Osteocyte (in vitro differentiated cells): ENCODE results near the gene ANAPC16. TPM values are rescaled to one million over a fixed set of nuclear protein-coding genes. Genes with fewer than 3 reads are reported as not detected.

Experiments
- DNase-seq: peaks from one replicate; pipeline ENCODE4 v3.0.0; 2021; ENCODE audit warnings: mixed read lengths; ENCODE audit not compliant: unreplicated experiment; ENCODE audit errors: extremely low spot score
- H3K27ac Mint-ChIP-seq: one replicate; pipeline ENCODE4 v1.8.0; 2021; ENCODE audit warnings: mild to moderate bottlenecking, mixed read lengths; ENCODE audit not compliant: unreplicated experiment
- H3K27me3 Mint-ChIP-seq: one replicate; pipeline ENCODE4 v1.8.0; 2021; ENCODE audit warnings: mixed read lengths; ENCODE audit not compliant: unreplicated experiment
- H3K36me3 Mint-ChIP-seq: one replicate; pipeline ENCODE4 v1.8.0; 2021; ENCODE audit warnings: mixed read lengths; ENCODE audit not compliant: unreplicated experiment
- H3K4me1 Mint-ChIP-seq: one replicate; pipeline ENCODE4 v1.8.0; 2021; ENCODE audit warnings: mixed read lengths; ENCODE audit not compliant: unreplicated experiment
- H3K4me3 Mint-ChIP-seq: one replicate; pipeline ENCODE4 v1.8.0; 2021; ENCODE audit warnings: mild to moderate bottlenecking, moderate library complexity, mixed read lengths; ENCODE audit not compliant: unreplicated experiment
- H3K9me3 Mint-ChIP-seq: one replicate; pipeline ENCODE4 v1.8.0; 2021; ENCODE audit warnings: mixed read lengths; ENCODE audit not compliant: unreplicated experiment
- CTCF ChIP-seq: fragments of 200-600 bp; sonication (generic); IDR thresholded peaks from 2 replicates; pipeline ENCODE4 v1.5.0; 2021; ENCODE audit warnings: antibody characterized with exemption, mild to moderate bottlenecking, moderate library complexity
- total RNA-seq: library from RNA; stranded (reverse); gene quantifications from 2 replicates; pipeline ENCODE4 v1.2.1, GENCODE V29; 2021

ANAPC16 gene
- total RNA-seq, 1 donor from 2014 or later: 70.3 TPM

- Mint-ChIP-seq H3K27ac (peak overlapping the region; percentile 98), H3K36me3 (no peaks in the 10 kb centered on the region), H3K4me3 (peak overlapping the region; percentile 61), H3K27me3 (no peaks in the 10 kb centered on the region), H3K4me1 (peaks cover 66% of the 10 kb centered on the region), H3K9me3 (no peaks in the 10 kb centered on the region)
- no peak for TF ChIP-seq CTCF
- peak; percentile 97 for DNase-seq
Observed at GRCh38 chr10:72260239-72260975, 44.6 kb downstream of the ANAPC16 start.

GRCh38 chr10:72260976-72261783 is 45.4 kb downstream of the ANAPC16 start:
- Mint-ChIP-seq H3K27ac (peak overlapping the region; percentile 98), H3K27me3 (no peaks in the 10 kb centered on the region), H3K36me3 (no peaks in the 10 kb centered on the region), H3K4me3 (peak overlapping the region; percentile 61), H3K9me3 (no peaks in the 10 kb centered on the region), H3K4me1 (peaks cover 58% of the 10 kb centered on the region)
- peak; percentile 15 for TF ChIP-seq CTCF
- no peak for DNase-seq

GRCh38 chr10:72261784-72262404 is 46.1 kb downstream of the ANAPC16 start:
- no peaks in the 10 kb centered on the region for H3K9me3 Mint-ChIP-seq
- H3K27ac Mint-ChIP-seq: peak overlapping the region; percentile 98
- no peaks in the 10 kb centered on the region for H3K27me3 Mint-ChIP-seq
- H3K36me3 Mint-ChIP-seq: no peaks in the 10 kb centered on the region
- TF ChIP-seq CTCF: no peak
- peaks cover 53% of the 10 kb centered on the region for H3K4me1 Mint-ChIP-seq
- DNase-seq: no peak
- H3K4me3 Mint-ChIP-seq: peak overlapping the region; percentile 61

GRCh38 chr10:72263613-72264241 is 47.9 kb downstream of the ANAPC16 start:
- no peak for DNase-seq
- TF ChIP-seq CTCF: no peak
- Mint-ChIP-seq H3K4me1 (peaks cover 40% of the 10 kb centered on the region), H3K4me3 (no peak overlapping the region), H3K36me3 (no peaks in the 10 kb centered on the region), H3K9me3 (no peaks in the 10 kb centered on the region), H3K27ac (peak overlapping the region; percentile 44), H3K27me3 (no peaks in the 10 kb centered on the region)
